Measurements from ENCODE around the gene MAPK8IP2.
"Not testable (repeated sequence)": the region's sequence is repeated elsewhere in the genome, so short reads cannot be mapped to it uniquely, and the experiment has no call there.

MAPK8IP2 gene

GRCh38 chr22:50610581-50610980 lies 10.0 kb downstream of the MAPK8IP2 start:
- DNase-seq (ENCODE audit: low read depth, low spot score), result no peak

GRCh38 chr22:50611341-50612060 lies 10.9 kb downstream of the MAPK8IP2 start:
- no peak for TF ChIP-seq ZNF274 (IDR thresholded peaks at IDR 0.05; ENCODE audit: low read depth, low read length)
- no peak for TF ChIP-seq YY1 (IDR thresholded peaks at IDR 0.05; ENCODE audit: insufficient read depth, insufficient read length)
- no peak for TF ChIP-seq SUZ12 (IDR thresholded peaks at IDR 0.05; ENCODE audit: extremely low read depth, insufficient read depth, insufficient read length)
- no peak for DNase-seq (ENCODE audit: low read depth, low spot score)
- Histone ChIP-seq H3K27me3 (ENCODE audit: insufficient read depth, insufficient read length) (peaks cover 5% of the 10 kb centered on the region), H3K9me3 (ENCODE audit: insufficient read depth, low read length) (no peaks in the 10 kb centered on the region), H3K4me3 (ENCODE audit: insufficient read length, low read depth) (no peak overlapping the region), H3K4me1 (ENCODE audit: insufficient read depth, insufficient read length) (peaks cover 9% of the 10 kb centered on the region), H3K36me3 (ENCODE audit: insufficient read depth, insufficient read length, low read length) (no peaks in the 10 kb centered on the region), H3K9ac (ENCODE audit: insufficient read length, low read depth) (no peak overlapping the region)

More at GRCh38 chr22:50610581-50610980, 10.0 kb downstream of the MAPK8IP2 start:
- Histone ChIP-seq H3K9ac (ENCODE audit: insufficient read length, low read depth) (no peak overlapping the region), H3K4me1 (ENCODE audit: insufficient read depth, insufficient read length) (peaks cover 9% of the 10 kb centered on the region), H3K36me3 (ENCODE audit: insufficient read depth, insufficient read length, low read length) (peaks cover 7% of the 10 kb centered on the region), H3K4me3 (ENCODE audit: insufficient read length, low read depth) (no peak overlapping the region), H3K27me3 (ENCODE audit: insufficient read depth, insufficient read length) (peaks cover 5% of the 10 kb centered on the region), H3K9me3 (ENCODE audit: insufficient read depth, low read length) (no peaks in the 10 kb centered on the region)
- TF ChIP-seq ZNF274 (IDR thresholded peaks at IDR 0.05; ENCODE audit: low read depth, low read length), result no peak
- no peak for TF ChIP-seq YY1 (IDR thresholded peaks at IDR 0.05; ENCODE audit: insufficient read depth, insufficient read length)
- TF ChIP-seq SUZ12 (IDR thresholded peaks at IDR 0.05; ENCODE audit: extremely low read depth, insufficient read depth, insufficient read length), result no peak

- Histone ChIP-seq H3K4me3 (ENCODE audit: insufficient read length, low read depth) (no peak overlapping the region), H3K9me3 (ENCODE audit: insufficient read depth, low read length) (no peaks in the 10 kb centered on the region), H3K9ac (ENCODE audit: insufficient read length, low read depth) (no peak overlapping the region), H3K4me1 (ENCODE audit: insufficient read depth, insufficient read length) (peaks cover 9% of the 10 kb centered on the region), H3K27me3 (ENCODE audit: insufficient read depth, insufficient read length) (peaks cover 5% of the 10 kb centered on the region), H3K36me3 (ENCODE audit: insufficient read depth, insufficient read length, low read length) (no peaks in the 10 kb centered on the region)
- no peak for DNase-seq (ENCODE audit: low read depth, low spot score)
- no peak for TF ChIP-seq ZNF274 (IDR thresholded peaks at IDR 0.05; ENCODE audit: low read depth, low read length)
Measured at GRCh38 chr22:50612168-50612527, 11.6 kb downstream of the MAPK8IP2 start.

- TF ChIP-seq ZNF274 (IDR thresholded peaks at IDR 0.05; ENCODE audit: low read depth, low read length) (no peak), SUZ12 (IDR thresholded peaks at IDR 0.05; ENCODE audit: extremely low read depth, insufficient read depth, insufficient read length) (no peak), YY1 (IDR thresholded peaks at IDR 0.05; ENCODE audit: insufficient read depth, insufficient read length) (no peak)
- no peak overlapping the region for H3K9ac ChIP-seq (ENCODE audit: insufficient read length, low read depth)
- no peak overlapping the region for H3K4me3 ChIP-seq (ENCODE audit: insufficient read length, low read depth)
- no peaks in the 10 kb centered on the region for H3K36me3 ChIP-seq (ENCODE audit: insufficient read depth, insufficient read length, low read length)
- DNase-seq (ENCODE audit: low read depth, low spot score), result no peak
- peaks cover 5% of the 10 kb centered on the region for H3K27me3 ChIP-seq (ENCODE audit: insufficient read depth, insufficient read length)
- H3K9me3 ChIP-seq (ENCODE audit: insufficient read depth, low read length), result no peaks in the 10 kb centered on the region
- H3K4me1 ChIP-seq (ENCODE audit: insufficient read depth, insufficient read length), result peaks cover 9% of the 10 kb centered on the region
Measured at GRCh38 chr22:50612528-50613221, 12.1 kb downstream of the MAPK8IP2 start.

- DNase-seq (ENCODE audit: low read depth, low spot score), result no peak
- H3K9ac ChIP-seq (ENCODE audit: insufficient read length, low read depth), result no peak overlapping the region
- no peaks in the 10 kb centered on the region for H3K36me3 ChIP-seq (ENCODE audit: insufficient read depth, insufficient read length, low read length)
Measured at GRCh38 chr22:50613291-50613981, 12.8 kb downstream of the MAPK8IP2 start.

GRCh38 chr22:50614296-50614695 lies 13.7 kb downstream of the MAPK8IP2 start:
- H3K4me3 ChIP-seq (ENCODE audit: insufficient read length, low read depth); H3K9ac ChIP-seq (ENCODE audit: insufficient read length, low read depth); DNase-seq (ENCODE audit: low read depth, low spot score); H3K4me1 ChIP-seq (ENCODE audit: insufficient read depth, insufficient read length); H3K9me3 ChIP-seq (ENCODE audit: insufficient read depth, low read length); H3K36me3 ChIP-seq (ENCODE audit: insufficient read depth, insufficient read length, low read length); H3K27me3 ChIP-seq (ENCODE audit: insufficient read depth, insufficient read length): not testable (repeated sequence)

More at GRCh38 chr22:50613291-50613981, 12.8 kb downstream of the MAPK8IP2 start:
- TF ChIP-seq YY1 (IDR thresholded peaks at IDR 0.05; ENCODE audit: insufficient read depth, insufficient read length), result no peak
- TF ChIP-seq ZNF274 (IDR thresholded peaks at IDR 0.05; ENCODE audit: low read depth, low read length), result no peak
- TF ChIP-seq SUZ12 (IDR thresholded peaks at IDR 0.05; ENCODE audit: extremely low read depth, insufficient read depth, insufficient read length), result no peak
- Histone ChIP-seq H3K27me3 (ENCODE audit: insufficient read depth, insufficient read length) (peaks cover 5% of the 10 kb centered on the region), H3K4me3 (ENCODE audit: insufficient read length, low read depth) (no peak overlapping the region), H3K9me3 (ENCODE audit: insufficient read depth, low read length) (no peaks in the 10 kb centered on the region), H3K4me1 (ENCODE audit: insufficient read depth, insufficient read length) (peaks cover 9% of the 10 kb centered on the region)

- H3K4me3 ChIP-seq (ENCODE audit: insufficient read length, low read depth), result no peak overlapping the region
- peaks cover 6% of the 10 kb centered on the region for H3K4me1 ChIP-seq (ENCODE audit: insufficient read depth, insufficient read length)
- H3K36me3 ChIP-seq (ENCODE audit: insufficient read depth, insufficient read length, low read length), result peaks cover 9% of the 10 kb centered on the region
- TF ChIP-seq SUZ12 (IDR thresholded peaks at IDR 0.05; ENCODE audit: extremely low read depth, insufficient read depth, insufficient read length) (no peak), YY1 (IDR thresholded peaks at IDR 0.05; ENCODE audit: insufficient read depth, insufficient read length) (no peak), ZNF274 (IDR thresholded peaks at IDR 0.05; ENCODE audit: low read depth, low read length) (no peak)
- H3K27me3 ChIP-seq (ENCODE audit: insufficient read depth, insufficient read length), result no peaks in the 10 kb centered on the region
- H3K9me3 ChIP-seq (ENCODE audit: insufficient read depth, low read length), result no peaks in the 10 kb centered on the region
- no peak overlapping the region for H3K9ac ChIP-seq (ENCODE audit: insufficient read length, low read depth)
- DNase-seq (ENCODE audit: low read depth, low spot score), result peak; percentile 66
Measured at GRCh38 chr22:50620593-50621355, 20.2 kb downstream of the MAPK8IP2 start.
